Fibroblast of mammary gland (primary cell): ENCODE results near the gene CACNA1F.

Experiments
- DNase-seq: peaks from one replicate; pipeline ENCODE4 v3.0.0-alpha.2; 2010; ENCODE audit warnings: low read depth
- H3K4me3 ChIP-seq: 2 replicates; pipeline ENCODE4 v1.5.1; 2011; ENCODE audit warnings: low read depth, mild to moderate bottlenecking, low read length, moderate library complexity; ENCODE audit not compliant: control insufficient read depth
- TF ChIP-seq, protein P1 (sequence below): conservative IDR thresholded peaks from 2 replicates; pipeline ENCODE4 v1.5.1; 2011; ENCODE audit warnings: low read depth, low read length, inconsistent platforms; ENCODE audit not compliant: control insufficient read depth, insufficient read depth

Gene CACNA1F

DNA sequence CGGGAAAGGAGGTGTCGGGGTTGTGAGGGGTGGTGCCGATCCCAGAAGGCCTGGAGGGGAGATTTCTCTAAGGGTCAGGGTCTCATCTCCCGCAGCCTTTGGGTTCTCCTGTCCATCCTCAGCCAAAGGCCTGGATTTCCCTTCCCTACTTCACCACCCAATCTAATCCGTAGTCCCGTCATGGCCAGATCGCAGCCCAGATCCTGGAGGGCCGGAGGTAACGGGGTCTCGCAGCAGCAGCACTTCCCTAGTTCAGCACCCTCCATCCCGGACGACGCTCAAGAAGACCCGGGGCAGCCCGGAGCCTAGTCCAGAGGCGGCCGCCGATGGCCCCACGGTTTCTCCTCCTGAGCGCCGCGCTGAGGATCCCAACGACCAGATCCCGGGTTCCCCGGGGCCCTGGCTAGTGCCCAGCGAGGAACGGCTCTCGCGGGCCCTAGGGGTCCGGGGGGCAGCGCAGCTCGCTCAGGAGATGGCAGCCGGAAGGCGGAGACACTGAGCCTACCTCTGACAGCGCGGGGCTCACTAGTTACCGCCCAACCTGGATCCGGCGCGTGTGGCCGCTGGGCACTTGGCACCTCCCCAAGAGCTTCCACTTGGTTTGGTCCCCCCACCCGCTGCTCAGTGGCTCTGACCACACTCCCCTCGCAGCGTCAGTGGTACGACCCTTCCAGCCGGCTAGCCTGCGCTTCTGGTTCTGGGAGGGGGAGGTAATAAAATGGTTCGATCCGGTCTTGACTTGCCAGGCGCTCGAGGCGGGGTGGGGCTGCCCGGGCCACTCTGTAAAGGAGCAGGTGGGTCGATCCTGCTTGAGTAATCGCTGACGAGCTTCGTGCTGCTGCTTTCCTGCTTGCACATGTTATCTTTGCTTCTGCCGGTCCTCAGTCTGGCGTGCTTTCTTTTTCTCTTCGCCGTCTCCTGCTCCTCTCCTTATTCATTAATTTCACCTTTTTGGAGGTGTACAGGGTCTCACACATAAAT lies 66.9 kb downstream of the CACNA1F start:
- H3K4me3 ChIP-seq: no peak overlapping the region
- TF ChIP-seq, protein P1, sequence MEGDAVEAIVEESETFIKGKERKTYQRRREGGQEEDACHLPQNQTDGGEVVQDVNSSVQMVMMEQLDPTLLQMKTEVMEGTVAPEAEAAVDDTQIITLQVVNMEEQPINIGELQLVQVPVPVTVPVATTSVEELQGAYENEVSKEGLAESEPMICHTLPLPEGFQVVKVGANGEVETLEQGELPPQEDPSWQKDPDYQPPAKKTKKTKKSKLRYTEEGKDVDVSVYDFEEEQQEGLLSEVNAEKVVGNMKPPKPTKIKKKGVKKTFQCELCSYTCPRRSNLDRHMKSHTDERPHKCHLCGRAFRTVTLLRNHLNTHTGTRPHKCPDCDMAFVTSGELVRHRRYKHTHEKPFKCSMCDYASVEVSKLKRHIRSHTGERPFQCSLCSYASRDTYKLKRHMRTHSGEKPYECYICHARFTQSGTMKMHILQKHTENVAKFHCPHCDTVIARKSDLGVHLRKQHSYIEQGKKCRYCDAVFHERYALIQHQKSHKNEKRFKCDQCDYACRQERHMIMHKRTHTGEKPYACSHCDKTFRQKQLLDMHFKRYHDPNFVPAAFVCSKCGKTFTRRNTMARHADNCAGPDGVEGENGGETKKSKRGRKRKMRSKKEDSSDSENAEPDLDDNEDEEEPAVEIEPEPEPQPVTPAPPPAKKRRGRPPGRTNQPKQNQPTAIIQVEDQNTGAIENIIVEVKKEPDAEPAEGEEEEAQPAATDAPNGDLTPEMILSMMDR: no peak
- DNase-seq: peak; percentile 41

GRCh38 chrX:49164589-49165360 lies 68.4 kb downstream of the CACNA1F start:
- no peak overlapping the region for H3K4me3 ChIP-seq
- DNase-seq: no peak
- TF ChIP-seq, protein P1: no peak

DNA sequence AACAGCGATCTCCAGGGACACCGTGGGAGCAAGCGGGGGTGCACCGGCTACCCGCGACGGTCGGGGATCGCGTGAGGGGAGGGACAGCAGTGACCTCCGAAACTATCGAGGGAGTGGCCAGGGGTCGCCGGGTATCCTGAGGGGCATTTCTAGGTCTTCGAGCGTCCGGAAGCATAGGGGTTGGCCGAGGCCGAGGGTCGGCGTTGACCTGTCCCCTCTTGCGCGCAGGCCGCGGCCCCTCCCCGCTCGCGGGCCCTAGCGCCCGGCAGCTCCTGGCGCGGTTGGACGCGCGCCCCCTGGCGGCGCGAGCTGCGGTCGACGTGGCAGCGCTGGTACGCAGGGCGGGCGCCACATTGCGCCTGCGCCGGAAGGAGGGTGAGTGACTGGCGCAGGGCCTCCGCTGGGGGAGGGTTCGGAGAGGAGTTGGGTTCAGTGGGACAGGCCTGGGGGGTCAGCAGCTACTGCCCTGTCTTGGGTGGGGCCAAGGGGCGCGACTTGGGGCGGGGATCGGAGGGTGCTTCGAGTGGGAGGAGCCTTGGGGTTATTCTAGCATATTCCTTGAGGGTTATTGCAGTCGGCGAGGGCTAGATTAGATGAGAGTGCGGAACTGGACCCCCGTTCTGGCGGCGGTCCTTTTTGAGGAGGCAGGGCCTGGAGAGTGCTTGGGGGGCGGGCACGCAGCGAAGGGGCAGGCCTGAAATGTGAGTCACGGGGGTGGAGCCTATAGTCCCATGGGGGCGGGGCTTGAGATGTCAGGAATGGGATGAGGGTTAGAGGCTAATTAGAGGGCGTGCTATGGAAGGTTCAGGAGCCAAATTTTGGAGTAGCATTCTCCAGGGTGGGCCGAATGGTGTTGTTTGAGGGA lies 69.4 kb downstream of the CACNA1F start:
- peak; percentile 76 for DNase-seq

GRCh38 chrX:49162620-49163019 lies 70.5 kb downstream of the CACNA1F start, which contains the start of gene MAGIX:
MAGIX (plus strand) TSS chrX:49162758; CDS start chrX:49162890, 132 bp downstream.
- DNase-seq: no peak
- TF ChIP-seq, protein P1: no peak
- peak within 1 kb of the TSS; percentile 37 for H3K4me3 ChIP-seq

More for the DNA sequence above, 69.4 kb downstream of the CACNA1F start:
- H3K4me3 ChIP-seq: peak overlapping the region; percentile 37
- TF ChIP-seq, protein P1: no peak

DNA sequence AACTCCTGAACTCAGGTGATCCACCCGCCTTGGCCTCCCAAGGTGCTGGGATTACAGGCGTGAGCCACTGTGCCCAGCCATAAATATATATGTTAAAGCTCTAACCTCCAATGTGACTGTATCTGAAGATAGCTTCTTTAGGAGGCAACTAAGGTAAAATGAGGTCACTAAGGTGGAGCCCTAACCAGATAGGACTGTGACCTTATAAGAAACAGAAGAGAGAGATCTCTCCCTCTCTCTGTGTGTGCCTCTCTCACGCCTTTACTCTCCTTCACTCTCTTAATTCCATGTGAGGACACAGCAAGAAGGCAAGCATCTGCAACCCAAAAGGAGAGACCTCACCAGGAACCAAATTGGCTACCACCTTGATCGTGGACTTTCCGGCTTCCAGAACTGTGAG lies 71.5 kb downstream of the CACNA1F start:
- H3K4me3 ChIP-seq: no peak overlapping the region
- DNase-seq: no peak
- TF ChIP-seq, protein P1: no peak

DNA sequence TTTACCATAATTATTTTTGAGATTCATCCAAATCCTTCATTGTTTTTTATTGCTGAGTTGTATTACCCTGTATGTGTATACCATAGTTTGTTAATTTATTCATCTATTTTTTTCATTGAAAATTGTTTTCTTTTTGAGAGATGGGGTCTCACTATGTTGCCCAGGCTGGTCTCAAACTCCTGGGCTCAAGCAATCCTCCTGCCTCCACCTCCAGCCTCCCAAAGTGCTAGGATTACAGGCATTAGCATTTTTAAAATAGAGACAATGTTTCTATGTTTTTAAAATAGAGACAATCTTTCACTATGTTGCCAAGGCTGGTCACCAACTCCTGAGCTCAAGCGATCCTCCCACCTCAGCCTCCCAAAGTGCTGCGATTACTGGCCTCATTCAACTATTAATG lies 72.2 kb downstream of the CACNA1F start:
- TF ChIP-seq, protein P1: no peak
- no peak overlapping the region for H3K4me3 ChIP-seq

More for the DNA sequence above, 72.2 kb downstream of the CACNA1F start:
- no peak for DNase-seq
